Motor neuron (in vitro differentiated cells): ENCODE results near the gene LDLRAD4. TPM values are rescaled to one million over a fixed set of nuclear protein-coding genes. Genes with fewer than 3 reads are reported as not detected.

Experiments used
- ATAC-seq, 8 experiments: fragments of 200-7000 bp; cut with Tn5 transposase; replicated peaks in 6 of 8; 2 replicates each; pipeline ENCODE4 v1.8.0; 2021; ENCODE audit warnings: mild to moderate bottlenecking in 8 of 8, moderate library complexity in 8 of 8
- H3K27ac ChIP-seq, 2 donors: fragments of 250-450 bp; sonication (Bioruptor Pico); 2 replicates each; pipeline ENCODE4 v1.9.0; 2021; ENCODE audit warnings: antibody characterized with exemption in 2 of 2, mild to moderate bottlenecking in 2 of 2, moderate library complexity in 1 of 2
- H3K4me1 ChIP-seq, 2 donors: fragments of 250-450 bp; sonication (Bioruptor Pico); replicated peaks in 1 of 2; 2 replicates each; pipeline ENCODE4 v1.6.1; 2021; ENCODE audit warnings: antibody characterized with exemption in 2 of 2, mild to moderate bottlenecking in 2 of 2, moderate library complexity in 1 of 2
- H3K4me3 ChIP-seq, 5 donors: fragments of 250-450 bp; sonication (Bioruptor Pico); 2 replicates each; pipeline ENCODE4 v1.9.0; 2021; ENCODE audit warnings: antibody characterized with exemption in 5 of 5, mild to moderate bottlenecking in 5 of 5, moderate library complexity in 4 of 5
- WGBS, 10 experiments: fragments of 450-650 bp; shearing (Covaris generic); methylation state at CpG; one replicate each; pipeline ENCODE4 v1.0.0; 2022; 5-methylcytosine and 5-hydroxymethylcytosine counted together
- in situ Hi-C, 9 experiments: fragments of 400-800 bp; cut with MboI; loops; one replicate each; pipeline ENCODE4 v1.15.0; 2021; ENCODE audit warnings: low sequenced_read_pairs in 9 of 9, low pct_unique_long_range_greater_than_20kb in 2 of 9; ENCODE audit not compliant: unreplicated experiment in 9 of 9
- total RNA-seq, 8 experiments: library from RNA; unstranded; fragments of 300-600 nt; gene quantifications; 2 replicates each; pipeline versions ENCODE4 v1.2.3 to v1.2.4, GENCODE V29; 2022

The LDLRAD4 gene
- total RNA-seq, 8 experiments from 2014 or later, result 0.25 to 39.8 (median 1.8) TPM

GRCh38 chr18:13437034-13437433, 218.5 kb downstream of the LDLRAD4 start:
- Histone ChIP-seq H3K27ac (no peak overlapping the region), H3K4me1 (peaks cover 0 to 3% of the 10 kb centered on the region in 2 donors), H3K4me3 (no peak overlapping the region)
- in situ Hi-C loops, result no loop called here
- ATAC-seq, result no peak
- WGBS, 10 experiments, result 56 to 100% (median 82%) methylated on average over 1 to 5 of the region's 6 CpGs; no CpG with 5 or more reads in 4 of the 10 experiments

- WGBS, 10 experiments, result 53 to 93% (median 79%) methylated on average over 1 to 11 of the region's 17 CpGs; no CpG with 5 or more reads in 1 of the 10 experiments
Observed at GRCh38 chr18:13437796-13438506, 219.4 kb downstream of the LDLRAD4 start.

DNA sequence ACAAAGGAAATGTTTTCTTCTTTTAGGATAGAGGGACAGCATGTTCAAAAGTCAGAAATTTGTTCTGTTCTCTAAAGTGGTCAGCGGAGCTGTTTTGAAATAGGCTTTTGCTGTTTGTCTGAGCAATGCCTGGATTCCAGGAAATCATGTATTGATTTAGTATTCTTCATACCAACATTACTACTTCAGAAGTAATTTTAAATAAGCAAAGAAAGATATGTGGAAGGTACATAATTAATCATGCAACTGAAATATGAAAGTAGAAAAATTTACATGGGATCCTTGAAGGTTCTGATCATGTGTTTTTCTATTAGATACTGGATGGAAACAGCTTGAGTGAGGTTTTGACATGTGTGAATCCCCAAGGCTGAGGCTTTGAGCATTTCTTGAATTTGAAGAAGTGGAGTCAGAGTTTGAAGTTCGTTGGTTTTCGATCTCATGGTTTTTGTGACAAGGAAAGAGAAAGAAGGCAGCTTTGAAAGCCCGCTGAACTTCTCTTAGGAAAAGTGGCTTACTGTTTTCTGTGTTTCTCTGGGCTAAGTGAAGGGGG, 220.0 kb downstream of the LDLRAD4 start:
- 81 to 100% (median 92%) methylated on average over 1 to 4 of the region's 4 CpGs; no CpG with 5 or more reads in 1 of the 10 experiments for WGBS, 10 experiments
- in situ Hi-C loops, result no loop called here

More at GRCh38 chr18:13437796-13438506, 219.4 kb downstream of the LDLRAD4 start:
- no peak for ATAC-seq
- Histone ChIP-seq H3K4me3 (no peak overlapping the region), H3K4me1 (peaks cover 0 to 3% of the 10 kb centered on the region in 2 donors), H3K27ac (no peak overlapping the region)
- in situ Hi-C loops, result no loop called here

GRCh38 chr18:13439461-13439860, 220.9 kb downstream of the LDLRAD4 start:
- peaks cover 0 to 3% of the 10 kb centered on the region in 2 donors for H3K4me1 ChIP-seq
- in situ Hi-C loops, result no loop called here
- H3K4me3 ChIP-seq, result no peak overlapping the region
- WGBS, 10 experiments, result 80 to 100% (median 94%) methylated on average over 1 to 5 of the region's 7 CpGs; no CpG with 5 or more reads in 2 of the 10 experiments
- ATAC-seq, result no peak
- H3K27ac ChIP-seq, result no peak overlapping the region

More for the DNA sequence above, 220.0 kb downstream of the LDLRAD4 start:
- no peak for ATAC-seq
- H3K4me1 ChIP-seq, result peaks cover 0 to 3% of the 10 kb centered on the region in 2 donors
- H3K4me3 ChIP-seq, result no peak overlapping the region
- H3K27ac ChIP-seq, result no peak overlapping the region

GRCh38 chr18:13440277-13441248, 222.0 kb downstream of the LDLRAD4 start:
- no peak overlapping the region for H3K27ac ChIP-seq
- 76 to 94% (median 84%) methylated on average over 4 to 17 of the region's 25 CpGs for WGBS, 10 experiments
- peaks cover 8 to 9% of the 10 kb centered on the region in 2 donors for H3K4me1 ChIP-seq
- ATAC-seq, result no peak
- in situ Hi-C loops, result no loop called here
- H3K4me3 ChIP-seq, result no peak overlapping the region

- 5 to 92% (median 64%) methylated on average over 1 to 3 of the region's 3 CpGs; no CpG with 5 or more reads in 2 of the 10 experiments for WGBS, 10 experiments
- Histone ChIP-seq H3K27ac (no peak overlapping the region), H3K4me1 (peaks cover 19% of the 10 kb centered on the region in 2 donors), H3K4me3 (no peak overlapping the region)
- in situ Hi-C loops, result no loop called here
- ATAC-seq, result no peak
Observed at GRCh38 chr18:13441736-13442135, 223.2 kb downstream of the LDLRAD4 start.

- no peak overlapping the region for H3K4me3 ChIP-seq
- in situ Hi-C loops, result no loop called here
- peaks cover 26% of the 10 kb centered on the region in 2 donors for H3K4me1 ChIP-seq
- 80 to 95% (median 85%) methylated on average over 1 to 4 of the region's 17 CpGs; no CpG with 5 or more reads in 6 of the 10 experiments for WGBS, 10 experiments
- no peak for ATAC-seq
- no peak overlapping the region for H3K27ac ChIP-seq
Observed at GRCh38 chr18:13442451-13442850, 223.9 kb downstream of the LDLRAD4 start.

DNA sequence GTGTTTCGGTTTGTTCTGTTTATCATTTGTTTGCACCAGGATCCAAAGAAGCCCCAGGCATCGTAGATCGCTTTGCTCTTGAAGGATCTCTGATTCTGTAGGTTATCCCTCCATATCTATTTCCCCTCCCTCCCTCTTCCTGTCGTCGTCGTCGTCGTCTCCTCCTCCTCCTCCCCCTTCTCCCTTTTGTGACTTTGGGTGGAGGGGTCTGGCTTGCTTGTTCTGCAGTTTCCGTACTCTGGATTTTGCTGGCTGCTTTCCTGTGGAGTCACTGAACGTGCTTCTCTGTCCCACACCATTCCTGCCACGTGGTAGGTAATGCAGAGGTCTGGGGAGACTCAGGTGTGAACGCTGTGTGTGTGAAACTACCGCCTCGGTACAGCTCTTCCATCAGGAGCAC, 225.0 kb downstream of the LDLRAD4 start:
- peaks cover 34 to 35% of the 10 kb centered on the region in 2 donors for H3K4me1 ChIP-seq
- H3K4me3 ChIP-seq, result no peak overlapping the region
- no peak overlapping the region for H3K27ac ChIP-seq
- in situ Hi-C loops, result no loop called here
- ATAC-seq, result no peak
- 39 to 100% (median 79%) methylated on average over 1 to 9 of the region's 14 CpGs; no CpG with 5 or more reads in 2 of the 10 experiments for WGBS, 10 experiments

DNA sequence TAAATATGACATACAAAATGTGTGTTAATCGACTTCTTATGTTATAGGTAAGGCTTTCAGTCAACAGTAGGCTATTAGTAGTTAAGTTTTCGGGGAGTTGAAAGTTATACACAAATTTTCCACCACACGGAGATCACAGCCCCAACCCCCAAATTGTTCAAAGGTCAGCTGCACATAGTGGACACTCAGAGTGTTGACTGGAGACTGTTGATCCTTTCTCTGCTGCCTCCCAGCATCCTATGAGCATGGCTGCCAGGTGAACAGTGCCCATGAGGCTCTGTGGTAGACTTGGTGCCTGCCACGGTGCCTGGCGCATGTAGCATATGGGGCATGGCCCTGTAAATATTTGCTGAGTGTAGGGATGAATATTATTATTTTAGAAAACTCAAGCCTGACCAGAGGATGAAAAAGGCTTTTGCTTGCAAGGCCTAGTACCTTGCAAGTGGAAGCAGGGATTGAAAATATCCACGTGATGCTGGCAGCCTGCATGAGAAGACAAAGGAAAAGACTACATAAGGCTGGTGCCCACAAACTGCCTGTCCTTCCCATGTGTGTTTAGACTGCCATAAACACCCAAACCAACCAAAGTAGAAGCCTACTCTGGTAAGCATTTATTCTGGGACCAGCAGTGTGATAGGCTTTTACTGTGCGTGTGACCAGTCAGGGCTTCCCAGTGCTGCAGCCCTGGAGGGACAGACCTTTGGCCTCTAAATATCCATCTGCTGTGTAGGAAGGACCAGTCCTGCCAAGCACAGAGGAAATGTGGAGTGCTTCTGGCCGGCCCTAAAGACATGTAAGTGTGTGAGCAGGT, 226.1 kb downstream of the LDLRAD4 start:
- no peak for ATAC-seq
- no peak overlapping the region for H3K27ac ChIP-seq
- H3K4me3 ChIP-seq, result no peak overlapping the region
- in situ Hi-C loops, result no loop called here
- WGBS, 10 experiments, result 40 to 94% (median 79%) methylated on average over 1 to 7 of the region's 8 CpGs; no CpG with 5 or more reads in 2 of the 10 experiments
- peaks cover 34 to 42% of the 10 kb centered on the region in 2 donors for H3K4me1 ChIP-seq

- WGBS, 10 experiments, result 67 to 100% (median 76%) methylated on average over 1 to 6 of the region's 6 CpGs; no CpG with 5 or more reads in 6 of the 10 experiments
- Histone ChIP-seq H3K27ac (no peak overlapping the region), H3K4me3 (no peak overlapping the region), H3K4me1 (peaks cover 34 to 42% of the 10 kb centered on the region in 2 donors)
- no peak for ATAC-seq
- in situ Hi-C loops, result no loop called here
Observed at GRCh38 chr18:13445241-13445897, 226.8 kb downstream of the LDLRAD4 start.

- ATAC-seq, result no peak
- in situ Hi-C loops, result no loop called here
- Histone ChIP-seq H3K4me1 (peaks cover 34 to 42% of the 10 kb centered on the region in 2 donors), H3K27ac (peak overlapping the region in 1 of 2 donors; percentile 81), H3K4me3 (no peak overlapping the region)
- 13 to 100% (median 90%) methylated on average over 1 to 5 of the region's 6 CpGs; no CpG with 5 or more reads in 3 of the 10 experiments for WGBS, 10 experiments
Observed at GRCh38 chr18:13446024-13446423, 227.5 kb downstream of the LDLRAD4 start.
